HepG2 (cell line): ENCODE results near the gene LANCL2. TPM values are rescaled to one million over a fixed set of nuclear protein-coding genes. Genes with fewer than 3 reads are reported as not detected.

Source experiments
- ATAC-seq: fragments of 200-7000 bp; cut with Tn5 transposase; 3 replicates; pipeline ENCODE4 v1.9.1; 2020; ENCODE audit warnings: mild to moderate bottlenecking, moderate library complexity
- BruUV-seq: library from RNA; stranded (reverse); fragments of 400-500 nt; replicated peaks from 2 replicates; lab custom pipeline; 2021; lab: Mats Ljungman, UMichigan
- CTCF ChIA-PET: fragments of 300-600 bp; formaldehyde crosslinking; extraction: SDS; loops from one replicate; lab custom pipeline; 2021; ENCODE audit warnings: low total read pairs, inconsistent platforms, low intra/inter-chr PET ratio; lab: Yijun Ruan, JAX
- POLR2A ChIA-PET: fragments of 350-600 bp; sonication (Branson Sonifier 250); formaldehyde crosslinking; loops from one replicate; lab custom pipeline; 2020; ENCODE audit warnings: antibody characterized with exemption, inconsistent platforms; lab: Yijun Ruan, JAX
- DNase-seq: peaks from one replicate; pipeline ENCODE4 v3.0.0-alpha.2; 2015; ENCODE audit warnings: low spot score
- FAIRE-seq: peaks from 3 replicates; lab custom pipeline; 2011; peaks lifted over from hg19 to GRCh38; lab: Jason Lieb, UNC
- H2AFZ ChIP-seq: one replicate; pipeline ENCODE4 v1.6.1; 2011; ENCODE audit warnings: low read length, inconsistent platforms
- H3K27ac ChIP-seq: fragments of 300-600 bp; 3 replicates; pipeline ENCODE4 v1.8.0; 2011; ENCODE audit warnings: mixed run types, mild to moderate bottlenecking, mixed read lengths, low read length, inconsistent platforms; ENCODE audit not compliant: insufficient read depth; ENCODE audit errors: extremely low read length
- H3K27me3 ChIP-seq, 2 experiments: fragments of 200-600 bp in 1 of 2; 2 replicates in 1 of 2; 3 replicates in 1 of 2; pipeline versions ENCODE4 v1.6.0 to v1.8.0; 2011; ENCODE audit warnings: low read length in 2 of 2, mild to moderate bottlenecking in 2 of 2, moderate library complexity in 2 of 2, inconsistent platforms in 1 of 2; ENCODE audit not compliant: insufficient read depth in 2 of 2, control insufficient read depth in 1 of 2
- H3K36me3 ChIP-seq, 2 experiments: fragments of 200-600 bp in 1 of 2; replicated peaks in 1 of 2; 2 replicates in 1 of 2; 3 replicates in 1 of 2; pipeline versions ENCODE4 v1.5.1 to v1.8.0; 2011; ENCODE audit warnings: low read length in 2 of 2, inconsistent platforms in 1 of 2; ENCODE audit not compliant: insufficient read depth in 2 of 2, control insufficient read depth in 1 of 2
- H3K4me1 ChIP-seq: 2 replicates; pipeline ENCODE4 v1.5.1; 2012; ENCODE audit warnings: low read length, inconsistent platforms; ENCODE audit not compliant: insufficient read depth
- H3K4me2 ChIP-seq: 2 replicates; pipeline ENCODE4 v1.6.0; 2011; ENCODE audit warnings: low read depth, low read length, inconsistent platforms
- H3K4me3 ChIP-seq, 3 experiments: fragments of 200-600 bp in 1 of 3; sonication (generic), shearing (Covaris generic) in 1 of 3; replicated peaks in 1 of 3; 2 replicates each; pipeline ENCODE4 v1.5.1; 2011 to 2016; ENCODE audit warnings: low read length in 3 of 3, inconsistent platforms in 2 of 3, low read depth in 2 of 3, mild to moderate bottlenecking in 2 of 3, control low read depth in 1 of 3, mixed read lengths in 1 of 3; ENCODE audit not compliant: insufficient read depth in 1 of 3
- H3K79me2 ChIP-seq: one replicate; pipeline ENCODE4 v1.6.1; 2011; ENCODE audit warnings: low read length, inconsistent platforms; ENCODE audit not compliant: insufficient read depth
- H3K9ac ChIP-seq: 2 replicates; pipeline ENCODE4 v1.6.0; 2011; ENCODE audit warnings: mild to moderate bottlenecking, low read depth, low read length, inconsistent platforms; ENCODE audit not compliant: insufficient read depth
- H3K9me3 ChIP-seq: 2 replicates; pipeline ENCODE4 v1.5.1; 2012; ENCODE audit warnings: mild to moderate bottlenecking, low read length
- H4K20me1 ChIP-seq: 2 replicates; pipeline ENCODE4 v1.6.0; 2011; ENCODE audit warnings: inconsistent platforms, mild to moderate bottlenecking, low read length, moderate library complexity; ENCODE audit not compliant: insufficient read depth
- CBX1 ChIP-seq: IDR thresholded peaks from one replicate; pipeline ENCODE4 v1.6.1; 2016; ENCODE audit warnings: antibody characterized with exemption, low read depth
- CEBPB ChIP-seq: IDR thresholded peaks from 2 replicates; pipeline ENCODE4 v1.6.1; 2011; ENCODE audit warnings: low read depth, low read length, improper control_type of control experiment, borderline replicate concordance
- E2F2 ChIP-seq: sonication (generic); formaldehyde crosslinking; IDR thresholded peaks from 2 replicates; pipeline ENCODE4 v1.4.0; 2020; ENCODE audit warnings: missing genetic modification reagents, borderline replicate concordance
- ERF ChIP-seq: IDR thresholded peaks from 2 replicates; pipeline ENCODE4 v1.6.1; 2018; ENCODE audit warnings: missing biosample characterization, missing genetic modification reagents
- JUN ChIP-seq: sonication (generic); formaldehyde crosslinking; IDR thresholded peaks from 2 replicates; pipeline ENCODE4 v1.4.0; 2020; ENCODE audit warnings: mild to moderate bottlenecking, missing genetic modification reagents
- JUNB ChIP-seq: sonication (generic); formaldehyde crosslinking; IDR thresholded peaks from 2 replicates; pipeline ENCODE4 v1.8.0; 2022; ENCODE audit warnings: missing genetic modification reagents, mild to moderate bottlenecking, borderline replicate concordance
- TRAFD1 ChIP-seq: sonication (generic); formaldehyde crosslinking; IDR thresholded peaks from 2 replicates; pipeline ENCODE4 v1.5.1; 2020; ENCODE audit warnings: missing genetic modification reagents, mild to moderate bottlenecking, borderline replicate concordance
- TRIM22 ChIP-seq: fragments of 450-650 bp; IDR thresholded peaks from 2 replicates; pipeline ENCODE4 v1.6.1; 2017
- WIZ ChIP-seq: sonication (generic); formaldehyde crosslinking; IDR thresholded peaks from 2 replicates; pipeline ENCODE4 v1.5.1; 2020; ENCODE audit warnings: mild to moderate bottlenecking, missing genetic modification reagents
- YY1 ChIP-seq: IDR thresholded peaks from 2 replicates; pipeline ENCODE4 v1.6.1; 2011; ENCODE audit warnings: low read length, low read depth, moderate library complexity, mild to moderate bottlenecking; ENCODE audit not compliant: insufficient read depth, insufficient replicate concordance
- ZNF251 ChIP-seq: sonication (generic); formaldehyde crosslinking; IDR thresholded peaks from 2 replicates; pipeline ENCODE4 v1.9.0; 2021; ENCODE audit warnings: mild to moderate bottlenecking, missing genetic modification reagents
- ZNF280D ChIP-seq: sonication (generic); formaldehyde crosslinking; IDR thresholded peaks from 2 replicates; pipeline ENCODE4 v1.5.1; 2020; ENCODE audit warnings: mild to moderate bottlenecking, missing genetic modification reagents
- ZNF7 ChIP-seq: IDR thresholded peaks from 2 replicates; pipeline ENCODE4 v1.6.1; 2016; ENCODE audit warnings: missing biosample characterization, missing genetic modification reagents
- ZNF761 ChIP-seq: sonication (generic); formaldehyde crosslinking; conservative IDR thresholded peaks from 2 replicates; pipeline ENCODE4 v1.4.0; 2020; ENCODE audit warnings: mild to moderate bottlenecking, missing genetic modification reagents
- ZNF776 ChIP-seq: sonication (generic); formaldehyde crosslinking; IDR thresholded peaks from 2 replicates; pipeline ENCODE4 v1.4.0; 2020; ENCODE audit warnings: mild to moderate bottlenecking, missing genetic modification reagents
- WGBS: methylation state at CpG from one replicate; pipeline ENCODE4 v1.1.6; 2017; ENCODE audit warnings: low lambda C conversion rate; 5-methylcytosine and 5-hydroxymethylcytosine counted together
- in situ Hi-C: cut with HindIII; loops from 2 replicates; pipeline ENCODE4 v1.10.0; 2017; ENCODE audit warnings: low pct_unique_long_range_greater_than_20kb; ENCODE audit not compliant: extremely low pct_ligation_motif_present
- intact Hi-C: fragments of 100-400 bp; cut with micrococcal nuclease; formaldehyde crosslinking; loops from one replicate; pipeline ENCODE4 v1.10.0; 2022; ENCODE audit not compliant: unreplicated experiment
- polyA plus RNA-seq, 8 experiments: library from polyadenylated mRNA; depleted of rRNA in 3 of 8; stranded (reverse) in 7 of 8; unstranded in 1 of 8; fragments of >200 nt; fragmentation: Illumina TruSeq in 4 of 8; extraction: Trizol in 4 of 8; gene quantifications; 2 replicates each; pipeline versions ENCODE4 v1.2.1 to v1.2.3, GENCODE V29; 2011 to 2016; ENCODE audit warnings: low read depth in 4 of 8, missing spikeins in 1 of 8, mixed read lengths in 1 of 8; ENCODE audit not compliant: insufficient read depth in 1 of 8
- total RNA-seq, 5 experiments: library from RNA; depleted of rRNA; stranded (reverse); fragments of >200 nt; fragmentation: Illumina TruSeq; extraction: Trizol; gene quantifications; 2 replicates each; pipeline ENCODE4 v1.2.3, GENCODE V29; 2016; ENCODE audit warnings: low read depth in 1 of 5

The LANCL2 gene
- total and polyA plus RNA-seq, 2 of the 13 experiments (the other 11 are each of a cell fraction or from before 2014, with no cell fraction given), result 10.0 to 13.8 TPM

GRCh38 chr7:55468495-55468894 lies 103.4 kb downstream of the LANCL2 start (continued):
- TF ChIP-seq ZNF251 (CRISPR knock-in tag), result no peak
- TF ChIP-seq ZNF776 (CRISPR knock-in tag), result no peak
- TF ChIP-seq ZNF761 (CRISPR knock-in tag), result no peak
- TF ChIP-seq TRAFD1 (CRISPR knock-in tag), result no peak

- intact Hi-C loops, result no loop called here
- DNase-seq (no peak), FAIRE-seq (no peak), ATAC-seq (no peak)
- Histone ChIP-seq H2AFZ (no peak overlapping the region), H3K27me3 (no peaks in the 10 kb centered on the region), H3K4me1 (peaks cover 13% of the 10 kb centered on the region), H3K9me3 (no peaks in the 10 kb centered on the region), H3K4me2 (no peak overlapping the region), H3K79me2 (no peaks in the 10 kb centered on the region), H3K36me3 (peaks cover 3 to 17% of the 10 kb centered on the region in 2 experiments; a peak in 3 of 5 replicates), H3K27ac (no peak overlapping the region), H3K9ac (no peak overlapping the region), H4K20me1 (no peaks in the 10 kb centered on the region), H3K4me3 (no peak overlapping the region)
- in situ Hi-C loops, result no loop called here
- POLR2A ChIA-PET, result no interaction called here
- CTCF ChIA-PET, result no interaction called here
- BruUV-seq, result no TSS peak
- 94% methylated on average over 2 of the region's 2 CpGs for WGBS
- no peak for TF ChIP-seq ZNF7
- TF ChIP-seq ZNF280D (CRISPR knock-in tag), result no peak
- TF ChIP-seq ERF (CRISPR knock-in tag), result no peak
- no peak for TF ChIP-seq JUNB (CRISPR knock-in tag)
- TF ChIP-seq CBX1, result no peak
- TF ChIP-seq WIZ (CRISPR knock-in tag), result no peak
- TF ChIP-seq TRIM22, result no peak
- TF ChIP-seq TRAFD1 (CRISPR knock-in tag), result no peak
- no peak for TF ChIP-seq E2F2 (CRISPR knock-in tag)
- no peak for TF ChIP-seq JUN
- TF ChIP-seq YY1, result no peak
- TF ChIP-seq CEBPB, result no peak
These were observed 104.1 kb downstream of the LANCL2 start for GRCh38 chr7:55469271-55469681.
